Ectodermal cell (in vitro differentiated cells): Measurements from ENCODE around the gene TRIM66.
A peak's percentile ranks its signal among the peaks of the same experiment; 100 is the strongest.
"Not testable (repeated sequence)": the region's sequence is repeated elsewhere in the genome, so short reads cannot be mapped to it uniquely, and the experiment has no call there.

Source experiments
- H3K27ac ChIP-seq: 2 replicates; pipeline ENCODE4 v1.7.0; 2013; ENCODE audit warnings: mild to moderate bottlenecking, low read depth, low read length; ENCODE audit not compliant: insufficient read depth, poor library complexity, severe bottlenecking
- H3K27me3 ChIP-seq: 2 replicates; pipeline ENCODE4 v1.7.0; 2013; ENCODE audit warnings: mild to moderate bottlenecking, low read length; ENCODE audit not compliant: insufficient read depth, control insufficient read depth, poor library complexity, severe bottlenecking
- H3K36me3 ChIP-seq: one replicate; pipeline ENCODE4 v1.7.0; 2013; ENCODE audit warnings: low read length; ENCODE audit not compliant: control insufficient read depth, insufficient read depth
- H3K4me1 ChIP-seq: one replicate; pipeline ENCODE4 v1.7.0; 2013; ENCODE audit warnings: low read length; ENCODE audit not compliant: control insufficient read depth, insufficient read depth
- H3K4me3 ChIP-seq: 2 replicates; pipeline ENCODE4 v1.7.0; 2013; ENCODE audit warnings: low read depth, low read length, control low read depth; ENCODE audit not compliant: insufficient read depth
- H3K9me3 ChIP-seq: 2 replicates; pipeline ENCODE4 v1.7.0; 2013; ENCODE audit warnings: mild to moderate bottlenecking, low read length, moderate library complexity; ENCODE audit not compliant: control insufficient read depth
- WGBS, 2 experiments: methylation state at CpG; one replicate each; pipeline ENCODE4 v1.1.7; 2013; ENCODE audit warnings: missing lambda C conversion rate in 2 of 2; 5-methylcytosine and 5-hydroxymethylcytosine counted together

The TRIM66 gene

DNA sequence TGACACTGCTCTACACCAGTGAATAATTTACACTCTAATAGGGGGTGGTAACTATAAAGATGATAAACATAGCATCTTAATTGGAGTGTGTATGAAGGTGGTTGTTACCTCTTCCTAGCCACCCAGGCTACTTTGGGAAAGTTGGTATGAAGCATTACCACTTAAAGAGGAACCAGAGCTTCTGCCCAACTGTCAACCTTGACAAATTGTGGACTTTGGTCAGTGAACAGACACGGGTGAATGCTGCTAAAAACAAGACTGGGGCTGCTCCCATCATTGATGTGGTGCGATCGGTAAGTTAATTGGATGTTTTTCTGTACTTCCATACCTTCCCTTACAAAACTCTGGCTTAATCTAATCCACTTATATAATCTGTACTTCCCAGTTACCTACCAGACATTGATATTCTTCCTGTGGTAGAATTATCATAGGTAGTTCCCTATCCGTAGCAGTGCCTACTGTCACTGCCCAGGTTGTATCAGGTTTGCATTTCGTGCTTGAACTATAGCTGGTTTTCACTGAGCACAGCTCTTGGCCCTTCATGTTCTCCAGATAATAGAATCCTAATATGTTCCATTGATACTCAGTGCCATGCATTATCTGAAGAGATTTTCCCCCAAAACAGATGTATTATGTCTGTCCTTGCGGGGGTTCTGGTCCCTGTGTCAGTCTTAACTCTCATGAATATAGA lies 2.3 kb upstream of the TRIM66 start:
- Histone ChIP-seq H3K27ac (peak overlapping the region; percentile 19), H3K4me3 (peak overlapping the region; percentile 86), H3K27me3 (no peaks in the 10 kb centered on the region), H3K9me3 (no peaks in the 10 kb centered on the region), H3K36me3 (peaks cover 24% of the 10 kb centered on the region), H3K4me1 (peaks cover 22% of the 10 kb centered on the region)
- 95 to 98% methylated on average over 5 to 6 of the region's 6 CpGs for WGBS, 2 experiments

DNA sequence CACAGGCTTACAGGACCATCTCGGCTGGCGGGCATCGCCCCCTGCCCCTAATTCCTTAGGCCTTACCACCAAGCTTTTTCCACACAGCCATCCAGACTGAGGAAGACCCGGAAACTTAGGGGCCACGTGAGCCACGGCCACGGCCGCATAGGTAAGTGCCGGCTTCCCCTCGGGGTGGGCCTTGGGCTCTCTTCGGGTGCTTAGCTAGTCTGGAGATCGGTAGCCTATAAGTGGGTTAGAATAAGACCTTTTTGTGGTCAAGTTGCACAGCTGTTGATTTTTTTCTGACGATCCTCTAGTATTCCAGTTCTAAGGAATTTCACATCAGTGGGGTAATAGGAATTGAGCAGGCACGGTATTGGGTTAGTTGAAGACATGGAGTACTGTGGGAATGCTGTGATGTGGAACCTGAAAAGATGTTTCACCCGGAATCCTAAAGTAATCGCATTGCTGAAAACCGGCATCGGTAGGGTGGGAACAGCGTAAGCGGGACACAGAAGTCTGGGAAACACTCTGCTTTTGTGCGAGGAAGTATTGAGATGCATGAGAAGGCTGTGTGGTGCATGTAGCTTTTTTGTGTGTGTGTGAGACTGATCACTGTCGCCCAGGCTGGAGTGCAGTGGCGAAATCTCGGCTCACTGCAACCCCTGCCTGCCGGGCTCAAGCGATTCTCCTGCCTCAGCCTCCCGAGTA lies 796 bp upstream of the TRIM66 start:
- Histone ChIP-seq H3K27ac (peak overlapping the region; percentile 56), H3K4me1 (peaks cover 18% of the 10 kb centered on the region), H3K36me3 (peaks cover 24% of the 10 kb centered on the region), H3K27me3 (no peaks in the 10 kb centered on the region), H3K9me3 (no peaks in the 10 kb centered on the region), H3K4me3 (peak overlapping the region; percentile 86)
- WGBS, 2 experiments = 2 to 4% methylated on average over 27 of the region's 27 CpGs

DNA sequence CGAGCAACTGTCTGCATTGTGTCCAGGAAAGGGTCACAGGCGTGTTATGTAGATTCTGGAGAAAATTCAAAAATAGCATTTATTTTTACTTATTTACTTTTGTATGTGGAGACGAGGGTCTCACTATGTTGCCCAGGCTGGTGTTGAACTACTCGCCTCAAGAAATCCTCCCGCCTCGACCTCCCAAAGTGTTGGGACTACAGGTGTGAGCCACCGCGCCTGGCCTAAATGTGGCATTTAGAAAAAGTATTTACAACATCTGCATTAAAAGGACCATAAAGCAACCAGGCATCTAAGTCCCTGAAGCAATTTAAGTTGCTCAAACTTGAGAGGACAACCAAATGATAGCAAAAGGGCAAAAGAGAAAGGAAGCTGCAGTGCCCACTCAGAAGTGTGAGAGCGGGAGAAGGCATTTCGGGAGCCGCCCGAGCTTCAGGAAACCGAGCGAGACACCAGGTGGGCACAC lies 595 bp downstream of the TRIM66 start:
- Histone ChIP-seq H3K4me1 (peaks cover 13% of the 10 kb centered on the region), H3K27ac (peak overlapping the region; percentile 89), H3K9me3 (no peaks in the 10 kb centered on the region), H3K27me3 (no peaks in the 10 kb centered on the region), H3K4me3 (peak overlapping the region; percentile 86), H3K36me3 (peaks cover 21% of the 10 kb centered on the region)
- 36 to 42% methylated on average over 13 to 14 of the region's 14 CpGs for WGBS, 2 experiments

DNA sequence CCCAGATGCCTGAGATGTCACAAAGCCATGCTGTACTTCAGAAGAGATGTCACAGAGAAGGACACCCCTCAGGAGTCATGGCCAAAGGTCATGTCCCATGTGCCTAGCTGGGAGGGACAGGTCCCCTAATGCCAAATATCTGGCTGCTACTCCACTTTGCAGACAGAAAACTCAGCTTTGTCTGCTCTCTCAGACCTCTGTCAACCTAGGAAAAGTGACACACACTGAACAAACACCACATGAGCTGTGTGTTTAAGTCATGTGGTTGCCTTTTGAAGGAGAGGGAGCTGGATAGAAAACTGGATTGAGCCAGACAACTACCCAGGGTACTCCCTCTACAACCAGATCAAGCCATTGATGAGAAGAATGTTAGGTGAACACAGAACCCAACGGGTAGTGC lies 3.5 kb downstream of the TRIM66 start:
- peaks cover 3% of the 10 kb centered on the region for H3K36me3 ChIP-seq
- H3K27ac ChIP-seq = no peak overlapping the region
- H3K4me3 ChIP-seq = no peak overlapping the region
- no peaks in the 10 kb centered on the region for H3K27me3 ChIP-seq
- 94 to 98% methylated on average over 1 of the region's 1 CpG for WGBS, 2 experiments
- H3K9me3 ChIP-seq = no peaks in the 10 kb centered on the region
- H3K4me1 ChIP-seq = peaks cover 2% of the 10 kb centered on the region

DNA sequence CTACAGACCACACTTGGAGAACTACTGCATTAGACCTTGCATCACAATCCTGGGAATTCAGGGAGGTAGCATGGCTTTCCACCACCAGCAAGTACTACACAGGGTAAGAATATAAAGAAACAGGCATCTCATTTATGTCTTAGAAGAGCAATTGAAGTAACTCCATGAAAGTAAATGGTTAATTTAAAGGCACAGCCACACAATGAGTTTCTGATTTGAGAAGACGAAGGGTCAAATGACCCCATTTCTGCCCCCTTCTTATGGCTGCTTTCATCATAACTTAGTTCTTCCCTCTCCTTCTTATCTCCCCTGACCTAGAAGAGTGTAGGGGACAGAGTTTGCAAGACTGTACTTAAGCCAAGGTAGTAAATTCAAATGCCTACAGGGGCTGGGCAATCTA lies 6.0 kb downstream of the TRIM66 start:
- H3K27me3 ChIP-seq = no peaks in the 10 kb centered on the region
- H3K27ac ChIP-seq = no peak overlapping the region
- H3K9me3 ChIP-seq = no peaks in the 10 kb centered on the region
- 67 to 78% methylated on average over 1 of the region's 1 CpG for WGBS, 2 experiments
- H3K4me1 ChIP-seq = peaks cover 11% of the 10 kb centered on the region
- H3K4me3 ChIP-seq = no peak overlapping the region
- no peaks in the 10 kb centered on the region for H3K36me3 ChIP-seq

DNA sequence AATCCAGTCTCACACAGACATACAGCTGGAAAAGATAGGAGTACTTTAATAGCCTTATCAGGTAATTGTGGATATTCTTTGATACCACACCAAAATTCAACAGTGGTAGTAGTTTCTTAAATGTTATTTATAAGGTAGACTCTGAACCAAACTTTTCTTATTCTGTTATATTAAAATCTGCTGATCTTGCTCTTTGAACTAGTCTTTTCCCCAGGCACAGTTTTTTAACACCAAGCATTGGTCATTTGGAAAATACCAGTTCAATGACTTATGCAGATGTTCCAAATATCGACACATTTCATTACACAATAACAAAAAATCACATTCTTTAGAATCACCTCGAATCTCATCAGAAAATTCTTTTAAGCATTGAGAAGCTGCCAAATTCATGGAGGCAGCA lies 7.6 kb downstream of the TRIM66 start:
- 95 to 96% methylated on average over 2 of the region's 2 CpGs for WGBS, 2 experiments
- no peaks in the 10 kb centered on the region for H3K9me3 ChIP-seq
- no peak overlapping the region for H3K27ac ChIP-seq
- no peaks in the 10 kb centered on the region for H3K36me3 ChIP-seq
- peaks cover 12% of the 10 kb centered on the region for H3K4me1 ChIP-seq
- H3K4me3 ChIP-seq = no peak overlapping the region
- no peaks in the 10 kb centered on the region for H3K27me3 ChIP-seq

DNA sequence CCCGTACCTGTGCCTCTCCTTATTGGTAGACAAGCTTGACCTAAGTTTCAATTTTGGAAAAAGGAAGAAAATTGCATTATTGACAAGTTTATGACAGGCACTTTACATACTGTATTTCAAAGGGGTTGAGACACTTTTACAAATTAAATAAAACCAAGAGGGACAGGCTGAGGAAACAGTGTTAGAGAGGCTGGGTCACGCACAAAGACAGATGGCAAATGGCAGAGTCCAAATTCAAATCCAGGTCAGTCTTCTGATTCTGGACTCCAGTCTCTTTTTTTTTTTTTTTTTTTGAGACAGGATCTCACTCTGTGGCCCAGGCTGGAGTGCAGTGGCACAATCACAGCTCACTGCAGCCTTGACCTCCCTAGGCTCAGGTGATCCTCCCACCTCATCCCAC lies 10.1 kb downstream of the TRIM66 start:
- WGBS, 2 experiments = 96 to 99% methylated on average over 2 of the region's 2 CpGs
- H3K27me3 ChIP-seq = no peaks in the 10 kb centered on the region
- H3K27ac ChIP-seq = peak overlapping the region; percentile 4
- H3K36me3 ChIP-seq = no peaks in the 10 kb centered on the region
- no peak overlapping the region for H3K4me3 ChIP-seq
- no peaks in the 10 kb centered on the region for H3K9me3 ChIP-seq
- peaks cover 12% of the 10 kb centered on the region for H3K4me1 ChIP-seq

DNA sequence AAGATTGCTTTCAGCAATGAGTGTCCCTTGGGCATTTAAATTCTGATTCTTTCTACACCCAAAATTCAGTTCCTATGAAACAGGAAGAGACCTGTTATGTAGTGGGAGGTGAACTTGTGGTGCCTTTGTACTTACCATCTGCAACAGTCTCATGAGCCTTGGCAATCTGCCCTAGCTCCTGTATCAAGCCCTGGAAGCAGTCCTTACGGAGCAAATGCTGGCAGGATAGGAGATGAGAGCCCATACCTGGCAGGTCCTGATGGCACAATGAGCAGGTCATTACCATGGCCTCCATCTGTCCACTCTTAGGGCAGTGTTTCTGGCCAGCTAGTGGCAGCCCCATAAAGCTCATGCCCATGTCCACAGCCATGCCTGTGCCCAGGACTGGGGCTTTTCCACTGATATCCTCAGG lies 10.8 kb downstream of the TRIM66 start:
- Histone ChIP-seq H3K27ac (peak overlapping the region; percentile 86), H3K36me3 (no peaks in the 10 kb centered on the region), H3K27me3 (no peaks in the 10 kb centered on the region), H3K9me3 (no peaks in the 10 kb centered on the region), H3K4me1 (peaks cover 12% of the 10 kb centered on the region), H3K4me3 (no peak overlapping the region)
- 28 to 30% methylated on average over 1 of the region's 1 CpG for WGBS, 2 experiments

DNA sequence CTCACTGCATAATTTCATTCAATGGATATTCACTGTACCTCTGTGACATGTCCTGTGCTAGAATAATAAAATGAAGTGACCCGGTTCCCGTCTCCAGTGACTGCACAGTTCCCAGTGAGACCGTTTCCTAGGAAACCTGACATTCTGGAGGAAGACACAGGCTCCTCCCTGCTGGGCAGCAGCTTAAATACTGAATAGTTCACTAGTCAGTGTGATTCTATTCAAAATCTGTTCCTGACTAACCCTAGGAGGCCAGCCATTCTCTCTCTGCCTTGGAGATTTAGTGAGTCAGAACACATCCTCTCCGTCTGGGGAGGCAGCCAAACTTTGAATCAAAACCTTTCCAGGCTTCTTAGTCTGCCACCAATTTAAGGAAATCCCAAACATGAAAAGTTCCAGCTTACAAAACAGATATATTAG lies 11.3 kb downstream of the TRIM66 start:
- Histone ChIP-seq H3K9me3 (no peaks in the 10 kb centered on the region), H3K4me1 (peaks cover 12% of the 10 kb centered on the region), H3K36me3 (no peaks in the 10 kb centered on the region), H3K4me3 (no peak overlapping the region), H3K27ac (peak overlapping the region; percentile 86), H3K27me3 (no peaks in the 10 kb centered on the region)
- 0 to 1% methylated on average over 4 of the region's 4 CpGs for WGBS, 2 experiments

DNA sequence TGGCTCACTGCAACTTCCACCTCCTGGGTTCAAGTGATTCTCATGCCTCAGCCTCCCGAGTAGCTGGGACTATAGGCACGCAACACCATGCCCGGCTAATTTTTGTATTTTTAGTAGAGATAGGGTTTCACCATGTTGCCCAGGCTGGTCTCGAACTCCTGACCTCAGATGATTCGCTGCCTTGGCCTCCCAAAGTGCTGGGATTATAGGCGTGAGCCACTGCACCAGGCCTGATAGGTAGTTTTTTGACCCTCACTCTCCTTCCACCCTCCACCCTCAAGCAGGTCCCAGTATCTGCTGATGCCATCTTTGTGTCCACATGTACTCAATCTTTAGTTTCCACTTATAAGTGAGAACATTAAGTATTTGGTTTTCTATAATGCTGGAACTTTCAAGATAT lies 12.4 kb downstream of the TRIM66 start:
- peaks cover 12% of the 10 kb centered on the region for H3K4me1 ChIP-seq
- 94 to 98% methylated on average over 6 of the region's 6 CpGs for WGBS, 2 experiments
- H3K36me3 ChIP-seq, H3K9me3 ChIP-seq, H3K27ac ChIP-seq, H3K27me3 ChIP-seq, H3K4me3 ChIP-seq: not testable (repeated sequence)
